K562 (cell line): Measurements from ENCODE around the gene FCHSD1. TPM values are rescaled to one million over a fixed set of nuclear protein-coding genes. Genes with fewer than 3 reads are reported as not detected.
A peak's percentile ranks its signal among the peaks of the same experiment; 100 is the strongest.

Source experiments
- ADNP ChIP-seq: fragments of 200-800 bp; sonication (Bioruptor generic); IDR thresholded peaks from 2 replicates; pipeline ENCODE4 v1.6.1; 2016; ENCODE audit warnings: missing genetic modification characterization, missing compliant biosample characterization
- CBX1 ChIP-seq: sonication (generic); IDR thresholded peaks from 2 replicates; pipeline ENCODE4 v1.6.1; 2016; ENCODE audit warnings: antibody characterized with exemption, low read depth, mild to moderate bottlenecking
- CHD4 ChIP-seq: fragments of 200-600 bp; sonication (generic); IDR thresholded peaks from 3 replicates; pipeline ENCODE4 v1.6.1; 2012; ENCODE audit warnings: low read depth, mild to moderate bottlenecking, mixed read lengths, low read length, inconsistent platforms; ENCODE audit not compliant: insufficient read depth, insufficient replicate concordance, poor library complexity, severe bottlenecking
- ESRRB ChIP-seq: fragments of 250-450 bp; sonication (Bioruptor Pico); IDR thresholded peaks from 2 replicates; pipeline ENCODE4 v1.5.0; 2020; ENCODE audit warnings: mild to moderate bottlenecking, moderate library complexity, borderline replicate concordance
- MCM2 ChIP-seq: fragments of 450-650 bp; IDR thresholded peaks from 2 replicates; pipeline ENCODE4 v1.6.1; 2017; ENCODE audit warnings: low read depth, mild to moderate bottlenecking
- SMARCC2 ChIP-seq: fragments of 450-650 bp; IDR thresholded peaks from 2 replicates; pipeline ENCODE4 v1.6.1; 2017; ENCODE audit warnings: antibody characterized with exemption, moderate library complexity, mild to moderate bottlenecking, low read depth
- STAT5A ChIP-seq: IDR thresholded peaks from 2 replicates; pipeline ENCODE4 v1.6.1; 2012; ENCODE audit warnings: low read length, inconsistent platforms, borderline replicate concordance
- ZC3H8 ChIP-seq: fragments of 450-650 bp; IDR thresholded peaks from 2 replicates; pipeline ENCODE4 v1.6.1; 2017
- polyA plus RNA-seq, 8 experiments: library from polyadenylated mRNA; depleted of rRNA in 4 of 8; stranded (reverse) in 5 of 8; unstranded in 3 of 8; fragments of >200 nt; fragmentation: Nextera tagmentation in 2 of 8; fragmentation: Illumina TruSeq in 1 of 8; extraction: Ambion mirVana in 2 of 8; extraction: Trizol in 1 of 8; gene quantifications; 2 replicates each; pipeline versions ENCODE4 v1.2.1 to v1.2.3, GENCODE V29; 2011 to 2014; ENCODE audit warnings: inconsistent platforms in 1 of 8, missing spikeins in 1 of 8
- total RNA-seq, 7 experiments: library from RNA; depleted of rRNA in 6 of 7; stranded (reverse); fragments of >200 nt in 6 of 7; fragmentation: Illumina TruSeq in 2 of 7; extraction: Trizol in 2 of 7; gene quantifications; 2 replicates each; pipeline versions ENCODE4 v1.2.1 to v1.2.3, GENCODE V29; 2011 to 2021; ENCODE audit warnings: low replicate concordance in 1 of 7
- TF ChIP-seq, protein P1 (sequence below): fragments of 450-650 bp; IDR thresholded peaks from 2 replicates; pipeline ENCODE4 v1.6.1; 2016; ENCODE audit warnings: mild to moderate bottlenecking, moderate library complexity
- TF ChIP-seq, protein P2 (sequence below): fragments of 450-650 bp; IDR thresholded peaks from 2 replicates; pipeline ENCODE4 v1.6.1; 2016; ENCODE audit warnings: low read depth, mild to moderate bottlenecking, moderate library complexity
- TF ChIP-seq, protein P3 (sequence below): fragments of 450-650 bp; IDR thresholded peaks from 2 replicates; pipeline ENCODE4 v1.7.0; 2016; ENCODE audit warnings: borderline replicate concordance

Gene FCHSD1
- total and polyA plus RNA-seq, 9 of the 15 experiments (the other 6 are each of a cell fraction or from before 2014, with no cell fraction given) = 0.35 to 37.5 (median 13.6) TPM

DNA sequence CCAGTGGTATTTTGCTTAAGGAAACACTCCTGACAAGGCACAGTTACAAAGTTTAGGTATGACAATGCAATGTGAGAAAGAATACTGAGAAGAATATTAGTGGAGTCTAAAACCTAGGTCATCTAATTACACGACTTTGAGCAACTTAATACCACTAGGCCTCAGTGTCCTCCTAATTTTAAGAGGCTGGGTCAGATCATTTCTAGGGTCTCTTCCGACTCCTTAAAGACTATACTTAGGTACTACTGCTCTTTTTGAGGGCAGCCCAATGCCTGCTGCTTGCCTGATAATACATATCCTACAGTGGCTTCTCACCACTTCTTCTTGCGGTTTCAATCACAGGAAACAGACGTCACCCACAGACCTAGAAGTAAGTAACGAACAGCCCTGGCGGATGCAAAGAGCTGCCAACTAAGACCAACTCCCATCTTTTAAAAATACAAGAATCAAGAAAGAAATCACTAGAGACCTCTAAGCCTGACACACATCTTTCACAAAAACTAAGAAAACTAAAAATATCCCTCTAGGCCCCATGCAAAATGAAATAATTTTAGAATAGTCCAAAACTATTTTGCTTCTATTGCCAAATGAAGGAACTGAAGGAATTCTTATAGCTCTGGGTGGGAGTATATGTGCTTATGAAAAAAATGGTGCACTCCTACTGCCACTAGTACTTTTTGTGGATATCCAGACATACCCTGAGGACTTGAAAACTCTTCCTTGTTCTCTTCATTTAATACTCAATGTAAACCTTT lies 45.5 kb downstream of the FCHSD1 start (continued):
- TF ChIP-seq, protein P1, sequence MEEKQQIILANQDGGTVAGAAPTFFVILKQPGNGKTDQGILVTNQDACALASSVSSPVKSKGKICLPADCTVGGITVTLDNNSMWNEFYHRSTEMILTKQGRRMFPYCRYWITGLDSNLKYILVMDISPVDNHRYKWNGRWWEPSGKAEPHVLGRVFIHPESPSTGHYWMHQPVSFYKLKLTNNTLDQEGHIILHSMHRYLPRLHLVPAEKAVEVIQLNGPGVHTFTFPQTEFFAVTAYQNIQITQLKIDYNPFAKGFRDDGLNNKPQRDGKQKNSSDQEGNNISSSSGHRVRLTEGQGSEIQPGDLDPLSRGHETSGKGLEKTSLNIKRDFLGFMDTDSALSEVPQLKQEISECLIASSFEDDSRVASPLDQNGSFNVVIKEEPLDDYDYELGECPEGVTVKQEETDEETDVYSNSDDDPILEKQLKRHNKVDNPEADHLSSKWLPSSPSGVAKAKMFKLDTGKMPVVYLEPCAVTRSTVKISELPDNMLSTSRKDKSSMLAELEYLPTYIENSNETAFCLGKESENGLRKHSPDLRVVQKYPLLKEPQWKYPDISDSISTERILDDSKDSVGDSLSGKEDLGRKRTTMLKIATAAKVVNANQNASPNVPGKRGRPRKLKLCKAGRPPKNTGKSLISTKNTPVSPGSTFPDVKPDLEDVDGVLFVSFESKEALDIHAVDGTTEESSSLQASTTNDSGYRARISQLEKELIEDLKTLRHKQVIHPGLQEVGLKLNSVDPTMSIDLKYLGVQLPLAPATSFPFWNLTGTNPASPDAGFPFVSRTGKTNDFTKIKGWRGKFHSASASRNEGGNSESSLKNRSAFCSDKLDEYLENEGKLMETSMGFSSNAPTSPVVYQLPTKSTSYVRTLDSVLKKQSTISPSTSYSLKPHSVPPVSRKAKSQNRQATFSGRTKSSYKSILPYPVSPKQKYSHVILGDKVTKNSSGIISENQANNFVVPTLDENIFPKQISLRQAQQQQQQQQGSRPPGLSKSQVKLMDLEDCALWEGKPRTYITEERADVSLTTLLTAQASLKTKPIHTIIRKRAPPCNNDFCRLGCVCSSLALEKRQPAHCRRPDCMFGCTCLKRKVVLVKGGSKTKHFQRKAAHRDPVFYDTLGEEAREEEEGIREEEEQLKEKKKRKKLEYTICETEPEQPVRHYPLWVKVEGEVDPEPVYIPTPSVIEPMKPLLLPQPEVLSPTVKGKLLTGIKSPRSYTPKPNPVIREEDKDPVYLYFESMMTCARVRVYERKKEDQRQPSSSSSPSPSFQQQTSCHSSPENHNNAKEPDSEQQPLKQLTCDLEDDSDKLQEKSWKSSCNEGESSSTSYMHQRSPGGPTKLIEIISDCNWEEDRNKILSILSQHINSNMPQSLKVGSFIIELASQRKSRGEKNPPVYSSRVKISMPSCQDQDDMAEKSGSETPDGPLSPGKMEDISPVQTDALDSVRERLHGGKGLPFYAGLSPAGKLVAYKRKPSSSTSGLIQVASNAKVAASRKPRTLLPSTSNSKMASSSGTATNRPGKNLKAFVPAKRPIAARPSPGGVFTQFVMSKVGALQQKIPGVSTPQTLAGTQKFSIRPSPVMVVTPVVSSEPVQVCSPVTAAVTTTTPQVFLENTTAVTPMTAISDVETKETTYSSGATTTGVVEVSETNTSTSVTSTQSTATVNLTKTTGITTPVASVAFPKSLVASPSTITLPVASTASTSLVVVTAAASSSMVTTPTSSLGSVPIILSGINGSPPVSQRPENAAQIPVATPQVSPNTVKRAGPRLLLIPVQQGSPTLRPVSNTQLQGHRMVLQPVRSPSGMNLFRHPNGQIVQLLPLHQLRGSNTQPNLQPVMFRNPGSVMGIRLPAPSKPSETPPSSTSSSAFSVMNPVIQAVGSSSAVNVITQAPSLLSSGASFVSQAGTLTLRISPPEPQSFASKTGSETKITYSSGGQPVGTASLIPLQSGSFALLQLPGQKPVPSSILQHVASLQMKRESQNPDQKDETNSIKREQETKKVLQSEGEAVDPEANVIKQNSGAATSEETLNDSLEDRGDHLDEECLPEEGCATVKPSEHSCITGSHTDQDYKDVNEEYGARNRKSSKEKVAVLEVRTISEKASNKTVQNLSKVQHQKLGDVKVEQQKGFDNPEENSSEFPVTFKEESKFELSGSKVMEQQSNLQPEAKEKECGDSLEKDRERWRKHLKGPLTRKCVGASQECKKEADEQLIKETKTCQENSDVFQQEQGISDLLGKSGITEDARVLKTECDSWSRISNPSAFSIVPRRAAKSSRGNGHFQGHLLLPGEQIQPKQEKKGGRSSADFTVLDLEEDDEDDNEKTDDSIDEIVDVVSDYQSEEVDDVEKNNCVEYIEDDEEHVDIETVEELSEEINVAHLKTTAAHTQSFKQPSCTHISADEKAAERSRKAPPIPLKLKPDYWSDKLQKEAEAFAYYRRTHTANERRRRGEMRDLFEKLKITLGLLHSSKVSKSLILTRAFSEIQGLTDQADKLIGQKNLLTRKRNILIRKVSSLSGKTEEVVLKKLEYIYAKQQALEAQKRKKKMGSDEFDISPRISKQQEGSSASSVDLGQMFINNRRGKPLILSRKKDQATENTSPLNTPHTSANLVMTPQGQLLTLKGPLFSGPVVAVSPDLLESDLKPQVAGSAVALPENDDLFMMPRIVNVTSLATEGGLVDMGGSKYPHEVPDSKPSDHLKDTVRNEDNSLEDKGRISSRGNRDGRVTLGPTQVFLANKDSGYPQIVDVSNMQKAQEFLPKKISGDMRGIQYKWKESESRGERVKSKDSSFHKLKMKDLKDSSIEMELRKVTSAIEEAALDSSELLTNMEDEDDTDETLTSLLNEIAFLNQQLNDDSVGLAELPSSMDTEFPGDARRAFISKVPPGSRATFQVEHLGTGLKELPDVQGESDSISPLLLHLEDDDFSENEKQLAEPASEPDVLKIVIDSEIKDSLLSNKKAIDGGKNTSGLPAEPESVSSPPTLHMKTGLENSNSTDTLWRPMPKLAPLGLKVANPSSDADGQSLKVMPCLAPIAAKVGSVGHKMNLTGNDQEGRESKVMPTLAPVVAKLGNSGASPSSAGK = no peak
- no peak for TF ChIP-seq ZC3H8
- no peak for TF ChIP-seq CHD4
- TF ChIP-seq, protein P2, sequence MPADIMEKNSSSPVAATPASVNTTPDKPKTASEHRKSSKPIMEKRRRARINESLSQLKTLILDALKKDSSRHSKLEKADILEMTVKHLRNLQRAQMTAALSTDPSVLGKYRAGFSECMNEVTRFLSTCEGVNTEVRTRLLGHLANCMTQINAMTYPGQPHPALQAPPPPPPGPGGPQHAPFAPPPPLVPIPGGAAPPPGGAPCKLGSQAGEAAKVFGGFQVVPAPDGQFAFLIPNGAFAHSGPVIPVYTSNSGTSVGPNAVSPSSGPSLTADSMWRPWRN = 0 out of 2 replicates have a peak, but pooled peaks have one; percentile 37
- no peak for TF ChIP-seq ESRRB (CRISPR knock-in tag)
- TF ChIP-seq SMARCC2 = peak; percentile 88
- TF ChIP-seq, protein P3, sequence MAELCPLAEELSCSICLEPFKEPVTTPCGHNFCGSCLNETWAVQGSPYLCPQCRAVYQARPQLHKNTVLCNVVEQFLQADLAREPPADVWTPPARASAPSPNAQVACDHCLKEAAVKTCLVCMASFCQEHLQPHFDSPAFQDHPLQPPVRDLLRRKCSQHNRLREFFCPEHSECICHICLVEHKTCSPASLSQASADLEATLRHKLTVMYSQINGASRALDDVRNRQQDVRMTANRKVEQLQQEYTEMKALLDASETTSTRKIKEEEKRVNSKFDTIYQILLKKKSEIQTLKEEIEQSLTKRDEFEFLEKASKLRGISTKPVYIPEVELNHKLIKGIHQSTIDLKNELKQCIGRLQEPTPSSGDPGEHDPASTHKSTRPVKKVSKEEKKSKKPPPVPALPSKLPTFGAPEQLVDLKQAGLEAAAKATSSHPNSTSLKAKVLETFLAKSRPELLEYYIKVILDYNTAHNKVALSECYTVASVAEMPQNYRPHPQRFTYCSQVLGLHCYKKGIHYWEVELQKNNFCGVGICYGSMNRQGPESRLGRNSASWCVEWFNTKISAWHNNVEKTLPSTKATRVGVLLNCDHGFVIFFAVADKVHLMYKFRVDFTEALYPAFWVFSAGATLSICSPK = no peak
- no peak for TF ChIP-seq ADNP (tag)
- no peak for TF ChIP-seq MCM2
- no peak for TF ChIP-seq CBX1
- peak; percentile 87 for TF ChIP-seq STAT5A
